Gastroesophageal sphincter (tissue), 4 donors: Measurements from ENCODE around the gene PPP6R3. TPM values are rescaled to one million over a fixed set of nuclear protein-coding genes. Genes with fewer than 3 reads are reported as not detected.

Source experiments
- ATAC-seq: fragments of 150-250 bp; one replicate; pipeline ENCODE4 v1.9.1; 2016; ENCODE audit warnings: mild to moderate bottlenecking, moderate library complexity
- H3K27ac ChIP-seq, 4 donors: fragments of 200-600 bp; sonication (generic) in 3 of 4; 1 replicate in 3 of 4; 2 replicates in 1 of 4; pipeline ENCODE4 v1.5.1; 2016 to 2019
- H3K27me3 ChIP-seq: fragments of 200-600 bp; sonication (generic); one replicate; pipeline ENCODE4 v1.5.1; 2019
- H3K36me3 ChIP-seq, 2 donors: fragments of 200-600 bp; sonication (generic); one replicate each; pipeline ENCODE4 v1.5.1; 2019; ENCODE audit warnings: control low read depth in 1 of 2
- H3K4me1 ChIP-seq, 3 donors: fragments of 200-600 bp; sonication (generic); 1 replicate in 2 of 3; 2 replicates in 1 of 3; pipeline ENCODE4 v1.5.1; 2016 to 2019; ENCODE audit warnings: control low read depth in 2 of 3
- H3K4me3 ChIP-seq, 2 donors: fragments of 200-600 bp; sonication (generic); one replicate each; pipeline ENCODE4 v1.5.1; 2019; ENCODE audit warnings: mild to moderate bottlenecking in 1 of 2, moderate library complexity in 1 of 2
- H3K9me3 ChIP-seq, 3 donors: fragments of 200-600 bp; sonication (generic); one replicate each; pipeline ENCODE4 v1.5.1; 2017 to 2019; ENCODE audit warnings: control low read depth in 2 of 3
- CTCF ChIP-seq, 4 experiments: fragments of 200-600 bp in 2 of 4; fragments of 450-650 bp in 2 of 4; sonication (generic) in 1 of 4; IDR thresholded peaks; one replicate each; pipeline ENCODE4 v1.5.1; 2017 to 2019; ENCODE audit warnings: antibody characterized with exemption in 4 of 4, mild to moderate bottlenecking in 2 of 4, moderate library complexity in 2 of 4
- EP300 ChIP-seq: sonication (generic); formaldehyde crosslinking; IDR thresholded peaks from one replicate; pipeline ENCODE4 v1.6.1; 2017; ENCODE audit warnings: antibody characterized with exemption, mild to moderate bottlenecking
- POLR2A ChIP-seq, 2 donors: fragments of 450-650 bp; IDR thresholded peaks; one replicate each; pipeline ENCODE4 v1.6.1; 2017; ENCODE audit warnings: antibody characterized with exemption in 2 of 2, mild to moderate bottlenecking in 2 of 2, moderate library complexity in 1 of 2
- POLR2AphosphoS5 ChIP-seq: sonication (generic); formaldehyde crosslinking; IDR thresholded peaks from one replicate; pipeline ENCODE4 v1.6.1; 2017; ENCODE audit warnings: antibody characterized with exemption
- WGBS, 2 donors: methylation state at CpG; one replicate each; pipeline ENCODE4 v1.1.5; 2018; ENCODE audit warnings: low coverage in 1 of 2; 5-methylcytosine and 5-hydroxymethylcytosine counted together
- total RNA-seq, 4 donors: library from RNA; depleted of rRNA; stranded (reverse); fragments of >200 nt; gene quantifications; one replicate each; pipeline ENCODE4 v1.1.0, GENCODE V29; 2016

Gene PPP6R3
- total RNA-seq, 4 donors from 2014 or later, result 128 to 164 (median 144) TPM

GRCh38 chr11:68525930-68526329 is 65.4 kb downstream of the PPP6R3 start:
- H3K4me1 ChIP-seq, result peaks cover 0 to 57% (median 11%) of the 10 kb centered on the region in 3 donors
- H3K9me3 ChIP-seq, result no peaks in the 10 kb centered on the region
- peaks cover 0 to 57% of the 10 kb centered on the region in 2 donors for H3K36me3 ChIP-seq
- H3K4me3 ChIP-seq, result no peak overlapping the region
- 62 to 66% methylated on average over 4 of the region's 4 CpGs for WGBS, 2 donors
- no peaks in the 10 kb centered on the region for H3K27me3 ChIP-seq
- peak overlapping the region in 1 of 4 donors; percentile 8 for H3K27ac ChIP-seq
- TF ChIP-seq POLR2A (IDR thresholded peaks at IDR 0.05) (no peak), CTCF (IDR thresholded peaks at IDR 0.05) (no peak), EP300 (no peak), POLR2AphosphoS5 (no peak)
- ATAC-seq, result no peak

GRCh38 chr11:68527585-68527984 is 67.0 kb downstream of the PPP6R3 start:
- Histone ChIP-seq H3K4me3 (no peak overlapping the region), H3K9me3 (no peaks in the 10 kb centered on the region), H3K27me3 (no peaks in the 10 kb centered on the region), H3K4me1 (peaks cover 0 to 73% (median 11%) of the 10 kb centered on the region in 3 donors), H3K36me3 (peaks cover 0 to 43% of the 10 kb centered on the region in 2 donors), H3K27ac (no peak overlapping the region)
- WGBS, 2 donors, result 85 to 93% methylated on average over 4 of the region's 4 CpGs
- TF ChIP-seq POLR2A (IDR thresholded peaks at IDR 0.05) (no peak), EP300 (no peak), CTCF (IDR thresholded peaks at IDR 0.05) (no peak), POLR2AphosphoS5 (no peak)
- ATAC-seq, result no peak

- Histone ChIP-seq H3K4me1 (peaks cover 0 to 76% (median 11%) of the 10 kb centered on the region in 3 donors), H3K4me3 (no peak overlapping the region), H3K27me3 (no peaks in the 10 kb centered on the region), H3K9me3 (no peaks in the 10 kb centered on the region), H3K27ac (peak overlapping the region in 1 of 4 donors; percentile 25), H3K36me3 (peaks cover 0 to 33% of the 10 kb centered on the region in 2 donors)
- ATAC-seq, result peak; percentile 75
- whole genome bisulfite sequencing, 2 donors, result 43 to 66% methylated on average over 5 of the region's 5 CpGs
- TF ChIP-seq CTCF (IDR thresholded peaks at IDR 0.05) (no peak), POLR2A (IDR thresholded peaks at IDR 0.05) (no peak), POLR2AphosphoS5 (no peak), EP300 (no peak)
Observed at GRCh38 chr11:68528630-68529029, 68.1 kb downstream of the PPP6R3 start.

GRCh38 chr11:68531129-68531693 is 70.7 kb downstream of the PPP6R3 start:
- H3K4me3 ChIP-seq, result no peak overlapping the region
- no peak for ATAC-seq
- H3K36me3 ChIP-seq, result peaks cover 0 to 17% of the 10 kb centered on the region in 2 donors
- 79 to 100% methylated on average over 1 to 2 of the region's 4 CpGs for WGBS, 2 donors
- no peaks in the 10 kb centered on the region for H3K9me3 ChIP-seq
- H3K27me3 ChIP-seq, result no peaks in the 10 kb centered on the region
- no peak overlapping the region for H3K27ac ChIP-seq
- peaks cover under 1 to 76% (median 7%) of the 10 kb centered on the region in 3 donors for H3K4me1 ChIP-seq
- TF ChIP-seq EP300 (no peak), CTCF (IDR thresholded peaks at IDR 0.05) (no peak), POLR2AphosphoS5 (no peak), POLR2A (IDR thresholded peaks at IDR 0.05) (no peak)

GRCh38 chr11:68532727-68533369 is 72.3 kb downstream of the PPP6R3 start:
- no peak overlapping the region for H3K27ac ChIP-seq
- no peaks in the 10 kb centered on the region for H3K27me3 ChIP-seq
- H3K36me3 ChIP-seq, result peaks cover 0 to 2% of the 10 kb centered on the region in 2 donors
- WGBS, 2 donors, result 93 to 100% methylated on average over 5 of the region's 5 CpGs
- ATAC-seq, result no peak
- no peak overlapping the region for H3K4me3 ChIP-seq
- TF ChIP-seq CTCF (IDR thresholded peaks at IDR 0.05) (no peak), POLR2A (IDR thresholded peaks at IDR 0.05) (no peak), POLR2AphosphoS5 (no peak), EP300 (no peak)
- H3K4me1 ChIP-seq, result peaks cover 6 to 85% (median 10%) of the 10 kb centered on the region in 3 donors
- no peaks in the 10 kb centered on the region for H3K9me3 ChIP-seq
